CD14-positive monocyte (primary cell): ENCODE data around the gene RIC3. TPM values are rescaled to one million over a fixed set of nuclear protein-coding genes. Genes with fewer than 3 reads are reported as not detected.

Experiments
- DNase-seq, 3 donors: peaks; one replicate each; pipeline ENCODE4 v3.0.0-alpha.2; 2011 to 2022
- H2AFZ ChIP-seq: 2 replicates; pipeline ENCODE4 v1.6.0; 2012; ENCODE audit warnings: mild to moderate bottlenecking, low read depth, low read length, inconsistent platforms; ENCODE audit not compliant: insufficient read depth, poor library complexity, severe bottlenecking
- H3K27ac ChIP-seq, 2 donors: 1 replicate in 1 of 2; 2 replicates in 1 of 2; pipeline ENCODE4 v1.5.1; 2012 to 2013; ENCODE audit warnings: low read length in 2 of 2, control low read depth in 1 of 2, inconsistent platforms in 1 of 2, low read depth in 1 of 2, mild to moderate bottlenecking in 1 of 2
- H3K27me3 ChIP-seq, 2 donors: one replicate each; pipeline versions ENCODE4 v1.6.0 to v1.6.1; 2011 to 2013; ENCODE audit warnings: low read length in 2 of 2; ENCODE audit not compliant: control insufficient read depth in 2 of 2, insufficient read depth in 2 of 2
- H3K36me3 ChIP-seq, 2 donors: replicated peaks in 1 of 2; 1 replicate in 1 of 2; 2 replicates in 1 of 2; pipeline versions ENCODE4 v1.5.1 to v1.6.1; 2012 to 2013; ENCODE audit warnings: low read length in 2 of 2, control low read depth in 1 of 2, inconsistent platforms in 1 of 2, mild to moderate bottlenecking in 1 of 2; ENCODE audit not compliant: insufficient read depth in 2 of 2, control insufficient read depth in 1 of 2
- H3K4me1 ChIP-seq, 2 donors: 1 replicate in 1 of 2; 2 replicates in 1 of 2; pipeline versions ENCODE4 v1.5.1 to v1.6.1; 2012 to 2013; ENCODE audit warnings: low read length in 2 of 2, control low read depth in 1 of 2, inconsistent platforms in 1 of 2, mild to moderate bottlenecking in 1 of 2, moderate library complexity in 1 of 2; ENCODE audit not compliant: insufficient read depth in 2 of 2, control insufficient read depth in 1 of 2
- H3K4me2 ChIP-seq: replicated peaks from 2 replicates; pipeline ENCODE3; 2012; ENCODE audit warnings: low read length, moderate library complexity, mild to moderate bottlenecking; ENCODE audit not compliant: poor library complexity, severe bottlenecking; ENCODE audit errors: extremely low read depth
- H3K4me3 ChIP-seq, 3 experiments: fragments of 200-600 bp in 1 of 3; sonication (generic) in 1 of 3; replicated peaks in 1 of 3; 1 replicate in 2 of 3; 2 replicates in 1 of 3; pipeline ENCODE4 v1.5.1; 2011 to 2013; ENCODE audit warnings: low read length in 3 of 3, mild to moderate bottlenecking in 3 of 3, control low read depth in 2 of 3, low read depth in 2 of 3, inconsistent platforms in 1 of 3, moderate library complexity in 1 of 3
- H3K79me2 ChIP-seq: 2 replicates; pipeline ENCODE4 v1.6.0; 2012; ENCODE audit warnings: mild to moderate bottlenecking, control low read depth, inconsistent platforms, low read length, moderate library complexity; ENCODE audit not compliant: insufficient read depth
- H3K9ac ChIP-seq: 2 replicates; pipeline ENCODE4 v1.6.0; 2017; ENCODE audit warnings: low read length, mild to moderate bottlenecking; ENCODE audit not compliant: insufficient read depth, poor library complexity, severe bottlenecking
- H3K9me3 ChIP-seq, 2 donors: replicated peaks in 1 of 2; 1 replicate in 1 of 2; 2 replicates in 1 of 2; pipeline versions ENCODE4 v1.5.1 to v1.6.1; 2012 to 2013; ENCODE audit warnings: low read length in 2 of 2, control low read depth in 1 of 2; ENCODE audit not compliant: control insufficient read depth in 1 of 2, insufficient read depth in 1 of 2
- H4K20me1 ChIP-seq: 2 replicates; pipeline ENCODE4 v1.6.0; 2012; ENCODE audit warnings: mild to moderate bottlenecking, low read length, control low read depth, moderate library complexity; ENCODE audit not compliant: insufficient read depth
- H3K27ac Mint-ChIP-seq, 7 donors: one replicate each; pipeline ENCODE4 v1.8.0; 2020; ENCODE audit warnings: mild to moderate bottlenecking in 7 of 7, mixed read lengths in 7 of 7, moderate library complexity in 6 of 7, inconsistent platforms in 2 of 7
- H3K27me3 Mint-ChIP-seq, 3 donors: one replicate each; pipeline ENCODE4 v1.8.0; 2021 to 2022; ENCODE audit warnings: low read depth in 3 of 3, mild to moderate bottlenecking in 3 of 3, mixed read lengths in 3 of 3, moderate library complexity in 3 of 3, inconsistent platforms in 1 of 3
- H3K36me3 Mint-ChIP-seq, 2 donors: one replicate each; pipeline ENCODE4 v1.8.0; 2020; ENCODE audit warnings: mixed read lengths in 2 of 2, inconsistent platforms in 1 of 2, mild to moderate bottlenecking in 1 of 2
- H3K4me1 Mint-ChIP-seq: one replicate; pipeline ENCODE4 v1.8.0; 2020; ENCODE audit warnings: mild to moderate bottlenecking, mixed read lengths
- H3K4me3 Mint-ChIP-seq, 2 donors: one replicate each; pipeline ENCODE4 v1.8.0; 2020; ENCODE audit warnings: mild to moderate bottlenecking in 2 of 2, mixed read lengths in 2 of 2, moderate library complexity in 1 of 2
- H3K9me3 Mint-ChIP-seq, 7 donors: one replicate each; pipeline ENCODE4 v1.8.0; 2020 to 2022; ENCODE audit warnings: mixed read lengths in 7 of 7, mild to moderate bottlenecking in 6 of 7, moderate library complexity in 6 of 7, inconsistent platforms in 2 of 7
- CTCF ChIP-seq: fragments of 200-600 bp; IDR thresholded peaks from one replicate; pipeline ENCODE4 v1.8.0; 2022; ENCODE audit warnings: antibody characterized with exemption, mild to moderate bottlenecking
- WGBS: methylation state at CpG from one replicate; pipeline ENCODE4 v1.1.5; 2013; ENCODE audit warnings: missing lambda C conversion rate; ENCODE audit not compliant: insufficient coverage; 5-methylcytosine and 5-hydroxymethylcytosine counted together
- intact Hi-C, 2 donors: fragments of 100-400 bp; cut with micrococcal nuclease; formaldehyde crosslinking; loops; one replicate each; pipeline versions ENCODE4 v1.15.0 to v1.15.1; 2023
- polyA plus RNA-seq, 3 donors: library from polyadenylated mRNA; depleted of rRNA in 1 of 3; unstranded in 2 of 3; stranded (reverse) in 1 of 3; fragments of 300-500 nt in 2 of 3; fragments of >200 nt in 1 of 3; fragmentation: Illumina TruSeq in 2 of 3; gene quantifications; 1 replicate in 2 of 3; 2 replicates in 1 of 3; pipeline ENCODE4 v1.2.3, GENCODE V29; 2012 to 2021

The RIC3 gene
- polyA plus RNA-seq, 3 donors = 0.17 TPM; not detected in 2

GRCh38 chr11:8194956-8195355, 26.1 kb upstream of the RIC3 start:
- Histone ChIP-seq H3K9me3 (no peaks in the 10 kb centered on the region), H4K20me1 (no peaks in the 10 kb centered on the region), H3K27ac (no peak overlapping the region), H3K4me3 (no peak overlapping the region), H3K4me2 (peak overlapping the region; percentile 6), H3K27me3 (no peaks in the 10 kb centered on the region), H3K9ac (no peak overlapping the region), H3K79me2 (no peaks in the 10 kb centered on the region), H3K4me1 (peaks cover 50% of the 10 kb centered on the region in 2 donors), H2AFZ (no peak overlapping the region), H3K36me3 (no peaks in the 10 kb centered on the region)
- Mint-ChIP-seq H3K9me3 (peaks cover 0 to 3% (median 0%) of the 10 kb centered on the region in 7 donors), H3K4me1 (peaks cover 51% of the 10 kb centered on the region), H3K27ac (peak overlapping the region in 6 of 7 donors; percentile 10 to 75 (median 30)), H3K4me3 (peak overlapping the region in 1 of 2 donors; percentile 43), H3K27me3 (peaks cover 0 to 2% (median 1%) of the 10 kb centered on the region in 3 donors), H3K36me3 (no peaks in the 10 kb centered on the region)
- intact Hi-C loops = loop anchor here (2.0 to 10.0 kb wide), 3 partner anchors 14 to 372 kb away; partner anchors contain the start of gene LMO1 (in 1 of the 2)
- DNase-seq = peak in 1 of 3 donors; percentile 12
- TF ChIP-seq CTCF = no peak
- 0% methylated on average over 3 of the region's 4 CpGs for WGBS

- Mint-ChIP-seq H3K27me3 (peaks cover 1 to 4% (median 2%) of the 10 kb centered on the region in 3 donors), H3K27ac (no peak overlapping the region), H3K36me3 (no peaks in the 10 kb centered on the region), H3K9me3 (peaks cover 0 to 3% (median 0%) of the 10 kb centered on the region in 7 donors), H3K4me1 (peaks cover 44% of the 10 kb centered on the region), H3K4me3 (no peak overlapping the region)
- Histone ChIP-seq H3K36me3 (no peaks in the 10 kb centered on the region), H4K20me1 (no peaks in the 10 kb centered on the region), H2AFZ (peak overlapping the region; percentile 16), H3K4me3 (no peak overlapping the region), H3K9me3 (no peaks in the 10 kb centered on the region), H3K4me1 (peaks cover 44% of the 10 kb centered on the region in 2 donors), H3K79me2 (no peaks in the 10 kb centered on the region), H3K27ac (no peak overlapping the region), H3K27me3 (no peaks in the 10 kb centered on the region), H3K9ac (no peak overlapping the region), H3K4me2 (no peak overlapping the region)
- WGBS = 83% methylated on average over 5 of the region's 5 CpGs
- intact Hi-C loops = loop anchor here in 1 of 2 donors (2.0 to 10.0 kb wide), 3 partner anchors 16 to 374 kb away; partner anchors contain the start of gene LMO1
- no peak for DNase-seq
- TF ChIP-seq CTCF = peak; percentile 51
These were observed 24.0 kb upstream of the RIC3 start for GRCh38 chr11:8192896-8193209.
